GM10266 (cell line): Measurements from ENCODE around the gene PGS1.

Source experiments
- DNase-seq: peaks from one replicate; pipeline ENCODE4 v3.0.0; 2012; ENCODE audit errors: extremely low spot score
- CTCF ChIP-seq: IDR thresholded peaks from 2 replicates; pipeline ENCODE4 v1.5.1; 2012; ENCODE audit warnings: mild to moderate bottlenecking, low read depth; ENCODE audit not compliant: control insufficient read depth, insufficient read depth; ENCODE audit errors: missing control alignments

The PGS1 gene

DNA sequence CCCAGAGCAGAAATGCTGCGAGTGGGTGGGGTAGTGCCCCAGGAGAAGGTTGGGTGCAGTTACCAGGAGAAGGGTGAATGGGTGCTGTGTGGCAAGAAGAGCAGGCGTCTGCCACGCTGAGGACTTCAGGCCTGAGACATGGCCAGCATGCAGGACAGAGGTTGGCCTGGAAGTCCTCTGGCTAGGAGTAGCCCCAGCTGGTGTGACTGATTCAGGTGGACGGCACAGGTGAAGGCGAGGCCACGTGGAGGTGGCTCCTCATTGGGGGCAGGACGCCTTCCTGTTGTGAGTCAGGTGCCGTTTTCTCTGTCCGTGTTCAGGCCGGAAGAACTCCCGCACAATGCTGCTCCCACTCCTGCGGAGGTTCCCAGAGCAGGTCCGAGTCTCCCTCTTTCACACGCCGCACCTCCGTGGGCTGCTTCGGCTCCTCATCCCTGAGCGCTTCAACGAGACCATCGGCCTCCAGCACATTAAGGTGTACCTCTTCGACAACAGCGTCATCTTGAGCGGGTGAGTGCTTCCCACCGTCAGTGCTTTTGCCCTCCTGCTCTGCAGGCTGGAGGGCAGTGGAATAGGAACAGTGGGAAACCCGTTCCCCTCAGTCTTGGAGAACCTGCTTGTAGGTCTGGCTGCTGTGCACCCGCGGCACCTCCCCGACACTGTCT lies 20.7 kb downstream of the PGS1 start:
- DNase-seq, result no peak
- TF ChIP-seq CTCF, result no peak

DNA sequence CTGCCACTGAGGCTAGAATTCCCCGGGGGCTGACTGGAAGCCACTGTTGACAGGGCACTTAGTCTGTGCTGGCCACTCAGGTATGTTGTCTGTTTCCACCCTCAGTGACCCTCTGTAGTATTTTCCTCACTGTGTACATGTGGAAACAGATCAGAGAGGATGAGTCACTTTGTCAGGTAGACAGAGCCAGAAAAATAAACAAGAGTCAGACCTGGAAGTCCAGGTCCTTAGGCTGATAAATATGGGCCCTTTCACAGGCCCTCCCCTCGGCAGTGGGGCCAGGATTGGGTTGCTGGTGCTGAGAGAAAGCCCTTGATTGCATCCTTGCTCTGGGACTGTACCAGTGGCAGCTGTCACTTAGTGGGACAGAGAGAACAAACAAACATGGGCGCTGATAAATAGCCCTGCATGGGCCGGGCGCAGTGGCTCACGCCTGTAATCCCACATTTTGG lies 21.3 kb downstream of the PGS1 start:
- no peak for DNase-seq
- no peak for TF ChIP-seq CTCF

- no peak for DNase-seq
- no peak for TF ChIP-seq CTCF
Observed at GRCh38 chr17:78400581-78401240, 22.3 kb downstream of the PGS1 start.

- no peak for DNase-seq
Observed at GRCh38 chr17:78401246-78401645, 22.8 kb downstream of the PGS1 start.

GRCh38 chr17:78401891-78402290 lies 23.4 kb downstream of the PGS1 start:
- DNase-seq, result no peak
- no peak for TF ChIP-seq CTCF

More at GRCh38 chr17:78401246-78401645, 22.8 kb downstream of the PGS1 start:
- TF ChIP-seq CTCF, result no peak

DNA sequence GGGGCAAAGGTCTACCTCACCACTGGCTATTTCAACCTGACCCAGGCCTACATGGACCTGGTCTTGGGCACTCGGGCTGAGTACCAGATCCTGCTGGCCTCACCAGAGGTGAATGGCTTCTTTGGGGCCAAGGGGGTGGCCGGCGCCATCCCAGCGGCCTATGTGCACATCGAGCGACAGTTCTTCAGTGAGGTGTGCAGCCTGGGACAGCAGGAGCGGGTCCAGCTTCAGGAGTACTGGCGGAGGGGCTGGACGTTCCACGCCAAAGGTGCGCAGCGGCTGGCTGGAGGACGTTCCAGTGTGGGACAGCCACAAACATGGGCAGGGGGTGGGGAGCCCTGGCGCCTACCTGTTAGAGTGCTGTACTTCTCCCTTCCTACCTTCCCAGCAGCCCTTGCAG lies 25.4 kb downstream of the PGS1 start:
- TF ChIP-seq CTCF, result no peak
- DNase-seq, result no peak

DNA sequence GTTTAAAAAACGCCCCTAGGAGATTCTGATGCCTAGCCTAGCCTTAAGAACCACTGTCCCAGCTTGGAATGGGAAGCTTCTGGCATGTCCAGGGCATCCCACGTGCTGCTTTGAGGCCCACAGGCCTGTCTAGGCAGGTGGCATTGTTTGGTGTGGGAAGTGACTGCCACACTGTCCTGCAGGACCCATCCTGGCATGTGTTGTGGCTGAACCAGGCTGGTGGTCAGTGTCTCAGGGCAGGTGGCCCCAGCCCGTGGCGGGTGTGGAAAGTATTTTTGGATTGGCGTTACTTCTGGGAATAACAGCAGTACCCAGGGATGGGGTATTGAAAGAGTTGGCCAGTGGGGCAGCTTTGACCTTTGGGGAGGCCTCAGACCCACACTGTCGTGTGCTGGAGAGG lies 27.9 kb downstream of the PGS1 start:
- no peak for TF ChIP-seq CTCF
- DNase-seq, result no peak
